HPDE6-E6E7 (cell line): ENCODE data around the gene CHCHD10.
"Not testable (repeated sequence)": the region's sequence is repeated elsewhere in the genome, so short reads cannot be mapped to it uniquely, and the experiment has no call there.

ENCODE experiments used
- DNase-seq: peaks from one replicate; pipeline ENCODE4 v3.0.0; 2011; ENCODE audit warnings: missing footprints; ENCODE audit errors: extremely low spot score

The CHCHD10 gene

GRCh38 chr22:23750367-23750713 is 17.4 kb downstream of the CHCHD10 start:
- no peak for DNase-seq

GRCh38 chr22:23749841-23750301 is 17.9 kb downstream of the CHCHD10 start:
- no peak for DNase-seq

DNA sequence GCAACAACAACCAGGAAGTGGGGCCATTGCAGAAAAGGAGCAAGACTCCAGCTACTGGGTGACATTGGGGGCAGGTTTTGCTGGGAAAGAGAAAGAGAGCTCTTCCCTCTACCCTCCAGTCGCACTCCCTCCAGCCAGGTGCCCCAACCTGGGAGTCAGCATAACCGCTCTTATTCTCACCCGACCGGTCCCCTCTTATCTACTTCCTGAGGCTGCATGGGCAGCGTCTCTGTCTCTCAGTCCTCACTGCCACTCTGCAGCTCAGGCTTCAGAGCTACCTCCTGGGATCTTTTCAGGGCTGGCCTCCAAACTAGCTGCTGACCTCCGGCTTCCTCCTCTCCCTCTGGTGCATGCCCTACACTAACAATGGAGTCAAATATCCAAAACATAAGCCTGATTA is 22.0 kb downstream of the CHCHD10 start:
- no peak for DNase-seq

DNA sequence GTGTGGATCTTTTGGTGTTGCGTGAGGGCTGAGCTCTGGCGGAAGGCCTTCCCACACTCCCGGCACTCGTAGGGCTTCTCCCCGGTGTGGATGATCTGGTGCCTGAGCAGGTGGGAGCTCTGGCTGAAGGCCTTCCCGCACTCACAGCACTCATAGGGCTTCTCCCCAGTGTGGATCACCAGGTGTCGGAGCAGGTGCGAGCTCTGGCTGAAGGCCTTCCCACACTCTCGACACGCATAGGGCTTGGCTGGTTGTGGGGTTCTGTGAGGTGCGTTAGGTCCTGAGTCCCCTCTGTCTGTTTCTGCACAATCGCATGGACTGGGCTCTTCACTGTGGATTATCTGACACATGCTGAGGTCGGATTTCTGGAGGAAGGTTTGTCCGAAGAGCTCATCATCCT is 23.3 kb downstream of the CHCHD10 start:
- DNase-seq = no peak

DNA sequence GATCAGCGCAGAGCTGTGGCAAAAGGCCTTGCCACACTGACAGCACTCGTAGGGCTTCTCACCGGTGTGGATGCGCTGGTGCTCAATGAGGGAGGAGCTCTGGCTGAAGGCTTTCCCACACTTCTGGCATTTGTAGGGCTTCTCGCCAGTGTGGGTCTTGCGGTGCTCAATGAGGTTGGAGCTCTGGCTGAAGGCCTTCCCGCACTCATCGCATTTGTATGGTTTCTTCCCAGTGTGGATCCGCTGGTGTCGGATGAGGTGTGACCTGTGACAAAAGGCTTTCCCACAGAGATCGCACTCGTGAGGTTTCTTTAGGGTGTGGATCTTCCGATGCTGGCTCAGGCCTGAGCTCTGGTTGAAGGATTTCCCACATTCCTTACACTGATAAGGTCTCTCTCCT is 23.8 kb downstream of the CHCHD10 start:
- DNase-seq = no peak

DNA sequence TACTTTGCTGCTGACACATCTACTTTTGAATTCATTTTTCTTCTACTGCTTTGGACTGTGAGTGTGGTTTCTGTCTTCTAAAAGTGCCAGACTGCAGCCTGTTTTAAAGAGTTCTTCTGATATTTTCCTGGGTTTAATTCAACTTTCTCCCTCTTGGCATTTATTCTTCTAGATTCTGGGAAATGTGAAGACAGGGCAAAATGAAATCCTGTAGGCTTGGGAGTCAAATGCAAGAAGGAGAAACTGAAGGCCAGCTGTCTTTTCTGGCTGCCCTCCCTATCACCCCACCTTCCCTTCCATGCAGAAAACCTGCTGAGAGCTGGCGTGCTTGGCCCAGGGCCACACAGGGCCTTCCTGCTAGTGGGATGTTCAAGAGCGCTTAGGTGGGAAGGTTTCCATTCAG is 24.5 kb downstream of the CHCHD10 start:
- no peak for DNase-seq

DNA sequence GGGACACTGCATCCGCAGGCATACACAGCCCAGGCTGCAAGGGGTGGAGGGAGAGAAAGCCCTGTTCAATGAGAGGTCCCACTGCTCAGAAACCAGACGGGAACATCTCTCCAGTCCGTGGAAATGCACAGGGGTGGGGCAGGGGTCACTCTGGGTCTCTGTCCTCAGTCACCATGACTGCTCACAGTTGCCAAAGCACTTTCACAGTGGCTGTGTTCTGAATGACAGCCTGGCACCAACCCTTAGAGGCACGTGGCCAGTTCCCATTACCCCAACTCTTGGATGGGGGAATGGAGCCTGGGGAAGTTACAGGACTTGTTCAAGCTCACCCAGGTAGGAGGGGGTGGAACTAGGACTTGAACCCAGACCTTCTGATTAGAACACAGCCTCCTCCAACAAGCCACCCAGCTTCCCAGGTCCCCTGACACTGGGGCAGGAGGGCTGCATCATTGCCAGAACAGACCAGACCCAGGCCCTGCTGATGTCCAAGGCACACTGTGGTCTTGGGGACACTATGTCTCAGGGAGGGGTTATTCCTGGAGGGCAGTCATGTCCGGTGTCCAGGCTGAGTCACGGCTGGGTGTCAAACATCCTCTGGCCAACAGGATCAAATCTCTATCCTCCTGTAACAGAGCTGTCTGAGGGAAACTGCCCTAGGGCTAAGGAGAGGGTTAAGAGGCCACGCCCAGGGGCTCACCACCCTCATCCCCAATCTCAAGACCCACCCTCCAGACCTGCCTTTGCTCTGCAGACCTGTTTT is 25.1 kb downstream of the CHCHD10 start:
- DNase-seq = no peak

- DNase-seq = no peak
Observed at GRCh38 chr22:23737696-23738095, 30.1 kb downstream of the CHCHD10 start.

GRCh38 chr22:23728108-23728507 is 39.7 kb downstream of the CHCHD10 start:
- not testable (repeated sequence) for DNase-seq

GRCh38 chr22:23722724-23723123 is 45.0 kb downstream of the CHCHD10 start:
- DNase-seq = no peak

- DNase-seq = no peak
Observed at GRCh38 chr22:23722160-23722559, 45.6 kb downstream of the CHCHD10 start.

- DNase-seq = no peak
Observed at GRCh38 chr22:23720855-23721254, 46.9 kb downstream of the CHCHD10 start.

DNA sequence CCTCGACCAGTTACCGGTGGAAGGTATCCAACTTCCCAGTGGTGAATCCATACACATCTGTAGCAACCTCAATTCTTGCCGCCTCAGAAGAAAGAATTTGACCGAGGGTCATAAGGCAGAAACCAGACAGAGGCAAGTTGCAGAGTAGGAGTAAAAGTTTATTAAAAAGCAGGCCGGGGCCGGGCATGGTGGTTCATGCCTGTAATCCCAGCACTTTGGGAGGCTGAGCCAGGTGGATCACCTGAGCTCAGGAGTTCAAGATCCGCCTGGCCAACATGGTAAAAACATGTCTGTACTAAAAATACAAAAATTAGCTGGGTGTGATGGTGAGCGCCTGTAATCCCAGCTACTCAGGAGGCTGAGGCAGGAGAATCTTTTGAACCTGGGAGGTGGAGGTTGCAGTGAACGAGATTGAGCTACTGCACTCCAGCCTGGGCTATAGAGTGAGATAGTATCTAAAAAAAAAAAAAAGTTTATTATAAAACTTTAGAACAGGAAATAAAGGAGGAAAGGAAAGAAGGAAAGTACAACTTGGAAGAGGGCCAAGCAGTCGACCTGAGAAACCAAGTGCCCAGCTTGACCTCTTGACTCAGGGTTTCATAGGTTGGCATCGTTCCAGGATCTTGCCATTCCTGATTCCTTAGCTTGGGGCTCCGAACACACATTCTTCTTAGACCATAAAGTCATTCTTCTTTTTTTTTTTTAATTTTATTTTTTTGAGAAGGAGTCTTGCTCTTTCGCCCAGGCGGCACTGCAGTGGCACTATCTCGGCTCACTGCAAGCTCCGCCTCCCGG is 49.2 kb downstream of the CHCHD10 start:
- DNase-seq = no peak

DNA sequence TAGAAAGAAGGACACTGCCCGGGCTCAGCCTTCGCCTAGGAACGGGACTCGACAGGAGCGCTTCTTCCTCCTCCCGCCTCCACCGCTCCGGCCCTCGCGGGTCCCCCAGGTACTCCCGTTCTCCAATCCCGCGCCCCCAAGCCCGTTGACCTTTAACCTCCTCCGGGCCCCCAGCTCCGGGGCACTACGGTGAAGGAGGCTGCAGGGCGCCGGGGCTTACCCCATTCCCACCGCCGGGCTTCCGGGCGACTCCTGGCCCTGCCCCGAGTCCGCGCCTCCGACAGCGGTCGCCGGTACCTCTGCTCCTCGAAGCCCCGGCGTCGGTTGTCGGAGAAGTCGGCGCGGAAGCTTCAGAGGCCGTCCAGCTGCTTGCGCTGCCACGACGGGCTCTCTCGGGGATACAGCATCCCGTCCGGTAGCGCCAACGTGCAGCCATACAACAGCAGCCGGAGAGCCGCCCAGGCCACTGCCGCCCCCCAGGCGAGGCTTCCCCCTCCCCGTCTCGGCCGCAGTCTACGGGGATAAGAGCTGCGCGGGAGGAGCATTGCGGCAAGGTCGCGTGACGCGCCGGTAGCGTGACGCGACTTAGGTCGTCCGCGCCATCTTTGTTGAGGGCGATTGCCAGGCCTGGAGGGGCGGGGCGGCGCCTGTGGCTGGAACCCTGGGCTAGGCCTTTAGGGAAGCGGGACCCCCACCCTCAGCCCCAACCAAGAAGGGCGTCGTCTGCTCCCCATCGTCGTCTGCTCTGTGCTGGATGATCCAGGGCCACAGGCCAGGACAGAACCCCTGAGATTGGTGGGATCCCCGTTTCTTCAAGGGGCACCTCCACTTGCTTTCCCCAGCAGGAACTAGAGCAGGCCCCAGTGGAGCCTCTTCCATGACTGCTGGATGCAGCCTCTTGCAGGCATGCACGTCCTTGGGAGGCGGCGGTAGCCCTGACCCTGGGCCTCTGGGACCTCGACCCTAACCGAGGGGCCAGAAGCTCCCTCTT is 50.7 kb downstream of the CHCHD10 start:
- DNase-seq = peak; percentile 83
